ENCODE results near the gene ZNF692. TPM values are rescaled to one million over a fixed set of nuclear protein-coding genes. Genes with fewer than 3 reads are reported as not detected.

ZNF692 gene
- total RNA-seq, 1 experiment from 2014 or later = 59.1 TPM

- TF ChIP-seq ZBTB21 (CRISPR knock-in tag; IDR thresholded peaks at IDR 0.05; ENCODE audit: borderline replicate concordance) (no peak), NFATC4 (CRISPR knock-in tag; IDR thresholded peaks at IDR 0.05) (peak; percentile 61; the same call in 1 of the 2 replicates), ATF6 (CRISPR knock-in tag; IDR thresholded peaks at IDR 0.05) (no peak), ZNF532 (CRISPR knock-in tag; IDR thresholded peaks at IDR 0.05; ENCODE audit: borderline replicate concordance) (no peak), NR3C1 (CRISPR knock-in tag; conservative IDR thresholded peaks at IDR 0.05; ENCODE audit: low read depth) (no peak), ESRRA (CRISPR knock-in tag; IDR thresholded peaks at IDR 0.05; ENCODE audit: borderline replicate concordance) (peak; percentile 94), USF2 (CRISPR knock-in tag; IDR thresholded peaks at IDR 0.05) (no peak), ZNF425 (CRISPR knock-in tag; conservative IDR thresholded peaks at IDR 0.05) (no peak), MXD4 (CRISPR knock-in tag; IDR thresholded peaks at IDR 0.05; ENCODE audit: borderline replicate concordance) (no peak), FOXK1 (CRISPR knock-in tag; IDR thresholded peaks at IDR 0.05) (peak; percentile 90), ATF1 (CRISPR knock-in tag; IDR thresholded peaks at IDR 0.05) (peak; percentile 91; the same call in 1 of the 2 replicates), PREB (CRISPR knock-in tag; IDR thresholded peaks at IDR 0.05; ENCODE audit: borderline replicate concordance) (0 out of 2 replicates have a peak, but pooled peaks have one; percentile 63), HMGXB4 (CRISPR knock-in tag; IDR thresholded peaks at IDR 0.05) (peak; percentile 96), OVOL2 (CRISPR knock-in tag; IDR thresholded peaks at IDR 0.05; ENCODE audit: borderline replicate concordance) (no peak), USF1 (CRISPR knock-in tag; IDR thresholded peaks at IDR 0.05) (peak; percentile 28; the same call in 1 of the 2 replicates), FOXJ3 (CRISPR knock-in tag; IDR thresholded peaks at IDR 0.05; ENCODE audit: borderline replicate concordance) (no peak), GABPB1 (CRISPR knock-in tag; IDR thresholded peaks at IDR 0.05) (peak; percentile 83), SP1 (CRISPR knock-in tag; conservative IDR thresholded peaks at IDR 0.05) (peak; percentile 96), ZNF232 (CRISPR knock-in tag; IDR thresholded peaks at IDR 0.05) (peak; percentile 93; the same call in 1 of the 2 replicates), AFF4 (CRISPR knock-in tag; IDR thresholded peaks at IDR 0.05; ENCODE audit: borderline replicate concordance) (no peak)
These were observed 47.3 kb upstream of the ZNF692 start, which contains the start of gene PGBD2 (continued) for GRCh38 chr1:248906009-248906752.
